ENCODE results near the gene MS4A13.

DNA sequence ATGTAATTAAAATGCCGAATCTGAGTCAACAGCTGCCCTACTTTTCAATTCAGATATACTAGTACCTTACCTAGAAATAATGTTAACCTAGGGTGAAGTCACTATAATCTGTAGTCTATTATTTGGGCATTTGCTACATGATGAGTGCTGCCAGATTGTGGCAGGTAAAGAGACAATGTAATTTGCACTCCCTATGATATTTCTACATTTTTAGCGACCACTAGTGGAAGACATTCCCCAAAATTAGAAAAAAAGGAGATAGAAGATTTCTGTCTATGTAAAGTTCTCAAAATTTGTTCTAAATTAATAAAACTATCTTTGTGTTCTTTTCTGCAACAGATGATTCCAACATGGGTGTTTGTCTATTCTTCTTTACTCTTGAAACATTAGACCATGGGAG lies 45.5 kb upstream of the MS4A13 start:
- no peak for TF ChIP-seq TAF1 (IDR thresholded peaks at IDR 0.05; ENCODE audit: borderline replicate concordance, insufficient read depth, low read length)
- TF ChIP-seq, protein P1, sequence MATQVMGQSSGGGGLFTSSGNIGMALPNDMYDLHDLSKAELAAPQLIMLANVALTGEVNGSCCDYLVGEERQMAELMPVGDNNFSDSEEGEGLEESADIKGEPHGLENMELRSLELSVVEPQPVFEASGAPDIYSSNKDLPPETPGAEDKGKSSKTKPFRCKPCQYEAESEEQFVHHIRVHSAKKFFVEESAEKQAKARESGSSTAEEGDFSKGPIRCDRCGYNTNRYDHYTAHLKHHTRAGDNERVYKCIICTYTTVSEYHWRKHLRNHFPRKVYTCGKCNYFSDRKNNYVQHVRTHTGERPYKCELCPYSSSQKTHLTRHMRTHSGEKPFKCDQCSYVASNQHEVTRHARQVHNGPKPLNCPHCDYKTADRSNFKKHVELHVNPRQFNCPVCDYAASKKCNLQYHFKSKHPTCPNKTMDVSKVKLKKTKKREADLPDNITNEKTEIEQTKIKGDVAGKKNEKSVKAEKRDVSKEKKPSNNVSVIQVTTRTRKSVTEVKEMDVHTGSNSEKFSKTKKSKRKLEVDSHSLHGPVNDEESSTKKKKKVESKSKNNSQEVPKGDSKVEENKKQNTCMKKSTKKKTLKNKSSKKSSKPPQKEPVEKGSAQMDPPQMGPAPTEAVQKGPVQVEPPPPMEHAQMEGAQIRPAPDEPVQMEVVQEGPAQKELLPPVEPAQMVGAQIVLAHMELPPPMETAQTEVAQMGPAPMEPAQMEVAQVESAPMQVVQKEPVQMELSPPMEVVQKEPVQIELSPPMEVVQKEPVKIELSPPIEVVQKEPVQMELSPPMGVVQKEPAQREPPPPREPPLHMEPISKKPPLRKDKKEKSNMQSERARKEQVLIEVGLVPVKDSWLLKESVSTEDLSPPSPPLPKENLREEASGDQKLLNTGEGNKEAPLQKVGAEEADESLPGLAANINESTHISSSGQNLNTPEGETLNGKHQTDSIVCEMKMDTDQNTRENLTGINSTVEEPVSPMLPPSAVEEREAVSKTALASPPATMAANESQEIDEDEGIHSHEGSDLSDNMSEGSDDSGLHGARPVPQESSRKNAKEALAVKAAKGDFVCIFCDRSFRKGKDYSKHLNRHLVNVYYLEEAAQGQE (IDR thresholded peaks at IDR 0.05; ENCODE audit: insufficient read depth in 1 of 2, low read depth in 2 of 2, low read length in 2 of 2): no peak
- no peak for TF ChIP-seq POLR2AphosphoS5 (IDR thresholded peaks at IDR 0.05; ENCODE audit: low read depth, low read length)
- TF ChIP-seq SIN3A (IDR thresholded peaks at IDR 0.05; ENCODE audit: borderline replicate concordance, insufficient read depth, low read length): no peak

All from PFSK-1 (cell line).